ENCODE results near the gene AADAC.

The AADAC gene

GRCh38 chr3:151772825-151773480 is 41.0 kb upstream of the AADAC start:
- peak in 1 of 2 donors; percentile 83 for DNase-seq (ENCODE audit: low read depth in 2 of 2)
- H3K4me3 ChIP-seq (replicated peaks in 1 of 2; ENCODE audit: low read depth in 2 of 2, low read length in 2 of 2) = no peak overlapping the region
- no peak for TF ChIP-seq CTCF (IDR thresholded peaks at IDR 0.05; ENCODE audit: low read depth, low read length)

- no peak for DNase-seq (ENCODE audit: low read depth in 2 of 2)
- TF ChIP-seq CTCF (IDR thresholded peaks at IDR 0.05; ENCODE audit: low read depth, low read length) = no peak
- H3K4me3 ChIP-seq (replicated peaks in 1 of 2; ENCODE audit: low read depth in 2 of 2, low read length in 2 of 2) = no peak overlapping the region
Observed at GRCh38 chr3:151774235-151774634, 39.7 kb upstream of the AADAC start.

DNA sequence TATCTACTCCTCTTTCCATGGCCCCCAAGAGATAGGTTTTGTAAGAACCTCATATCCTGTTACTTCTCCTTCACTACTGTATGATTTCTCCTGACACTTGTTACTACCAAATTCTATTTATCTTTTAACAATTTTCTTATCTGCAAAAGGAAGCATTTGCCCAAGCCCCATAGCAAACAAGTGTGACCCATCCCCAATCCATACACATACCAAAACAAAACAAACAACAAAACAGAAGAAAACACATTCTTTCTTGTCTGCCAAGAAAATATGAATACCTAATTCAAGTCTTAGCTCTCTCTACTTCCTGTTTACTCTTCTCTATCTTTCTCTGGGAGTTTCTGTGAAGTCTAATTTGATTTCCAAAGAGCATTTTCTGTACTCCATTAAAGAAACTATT is 39.0 kb upstream of the AADAC start:
- TF ChIP-seq CTCF (IDR thresholded peaks at IDR 0.05; ENCODE audit: low read depth, low read length) = no peak
- DNase-seq (ENCODE audit: low read depth in 2 of 2) = no peak
- no peak overlapping the region for H3K4me3 ChIP-seq (replicated peaks in 1 of 2; ENCODE audit: low read depth in 2 of 2, low read length in 2 of 2)

DNA sequence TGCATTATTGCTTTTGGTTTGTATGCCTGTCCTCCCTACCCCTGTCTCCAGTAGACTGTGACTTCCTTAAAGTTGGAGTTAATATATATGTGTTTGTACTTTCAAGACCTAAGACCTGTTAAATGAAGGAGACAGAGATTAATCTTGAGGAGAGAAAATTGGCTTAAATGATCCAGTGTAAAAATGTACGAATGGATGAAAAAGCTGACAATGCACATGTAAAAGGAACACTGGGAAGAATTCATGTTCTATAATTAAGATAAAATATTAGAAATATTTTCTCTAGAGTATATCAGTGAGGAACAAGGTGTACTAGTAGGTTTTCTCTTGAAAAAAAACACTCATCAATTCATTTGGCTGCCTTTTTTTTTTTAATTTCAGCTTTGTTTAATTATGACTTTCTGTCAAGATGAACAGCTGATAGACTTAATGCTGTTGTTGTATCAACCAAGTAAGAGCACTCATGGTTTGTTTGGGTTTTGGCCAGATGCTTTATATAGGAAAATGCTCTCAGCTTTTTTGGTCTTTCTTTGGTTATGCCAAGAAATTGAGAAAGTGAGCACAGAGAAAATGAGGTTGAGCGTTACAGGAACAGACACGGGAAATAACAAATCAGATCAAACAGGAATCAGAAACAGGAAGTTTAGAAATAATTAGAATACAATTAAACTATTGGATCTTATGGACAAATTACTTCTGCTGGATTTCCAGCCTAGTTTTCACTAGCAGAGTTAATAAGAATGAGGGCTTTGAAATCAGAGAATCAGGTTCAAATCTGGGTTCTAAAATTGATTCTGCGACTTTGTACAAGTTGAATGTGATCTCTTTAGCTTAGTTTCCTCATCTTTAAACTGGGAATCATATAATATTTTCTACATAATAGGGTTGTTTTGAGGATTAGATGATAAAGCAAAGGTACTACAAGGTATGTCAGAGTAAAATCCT is 38.3 kb upstream of the AADAC start:
- no peak for DNase-seq (ENCODE audit: low read depth in 2 of 2)
- no peak overlapping the region for H3K4me3 ChIP-seq (replicated peaks in 1 of 2; ENCODE audit: low read depth in 2 of 2, low read length in 2 of 2)
- no peak for TF ChIP-seq CTCF (IDR thresholded peaks at IDR 0.05; ENCODE audit: low read depth, low read length)

- H3K4me3 ChIP-seq (replicated peaks in 1 of 2; ENCODE audit: low read depth in 2 of 2, low read length in 2 of 2) = no peak overlapping the region
- no peak for TF ChIP-seq CTCF (IDR thresholded peaks at IDR 0.05; ENCODE audit: low read depth, low read length)
- no peak for DNase-seq (ENCODE audit: low read depth in 2 of 2)
Observed at GRCh38 chr3:151776259-151776740, 37.6 kb upstream of the AADAC start.

DNA sequence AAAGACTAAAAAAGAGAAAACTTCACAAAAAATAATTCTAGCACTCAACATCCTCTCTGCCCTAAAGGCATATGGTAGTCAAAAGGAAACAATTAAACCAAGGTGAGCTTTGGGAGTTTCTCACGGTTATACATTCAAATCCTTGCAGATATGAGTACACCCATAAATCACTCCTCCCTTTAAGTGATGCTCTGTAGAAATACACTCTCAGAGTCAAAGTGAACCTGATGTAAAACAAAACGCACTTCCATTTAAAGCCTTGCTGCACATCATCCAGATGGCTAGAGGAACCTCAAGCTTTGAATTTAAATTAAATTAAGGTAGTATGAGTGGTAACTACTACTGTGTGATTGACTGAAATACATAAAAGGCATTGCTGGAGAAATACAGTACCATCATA is 36.0 kb upstream of the AADAC start:
- no peak overlapping the region for H3K4me3 ChIP-seq (replicated peaks in 1 of 2; ENCODE audit: low read depth in 2 of 2, low read length in 2 of 2)
- TF ChIP-seq CTCF (IDR thresholded peaks at IDR 0.05; ENCODE audit: low read depth, low read length) = no peak
- no peak for DNase-seq (ENCODE audit: low read depth in 2 of 2)
